Activated CD4-positive, alpha-beta T cell treated with anti-CD3 and anti-CD28 coated beads, Interleukin-2, amount 50 U/mL, for 1 hour (primary cell): ENCODE measurements around the gene CYP21A2.
A peak's percentile ranks its signal among the peaks of the same experiment; 100 is the strongest.
"Not testable (repeated sequence)": the region's sequence is repeated elsewhere in the genome, so short reads cannot be mapped to it uniquely, and the experiment has no call there.

Experiments
- DNase-seq: peaks from one replicate; pipeline ENCODE4 v3.0.0-alpha.2; 2020

The CYP21A2 gene

DNA sequence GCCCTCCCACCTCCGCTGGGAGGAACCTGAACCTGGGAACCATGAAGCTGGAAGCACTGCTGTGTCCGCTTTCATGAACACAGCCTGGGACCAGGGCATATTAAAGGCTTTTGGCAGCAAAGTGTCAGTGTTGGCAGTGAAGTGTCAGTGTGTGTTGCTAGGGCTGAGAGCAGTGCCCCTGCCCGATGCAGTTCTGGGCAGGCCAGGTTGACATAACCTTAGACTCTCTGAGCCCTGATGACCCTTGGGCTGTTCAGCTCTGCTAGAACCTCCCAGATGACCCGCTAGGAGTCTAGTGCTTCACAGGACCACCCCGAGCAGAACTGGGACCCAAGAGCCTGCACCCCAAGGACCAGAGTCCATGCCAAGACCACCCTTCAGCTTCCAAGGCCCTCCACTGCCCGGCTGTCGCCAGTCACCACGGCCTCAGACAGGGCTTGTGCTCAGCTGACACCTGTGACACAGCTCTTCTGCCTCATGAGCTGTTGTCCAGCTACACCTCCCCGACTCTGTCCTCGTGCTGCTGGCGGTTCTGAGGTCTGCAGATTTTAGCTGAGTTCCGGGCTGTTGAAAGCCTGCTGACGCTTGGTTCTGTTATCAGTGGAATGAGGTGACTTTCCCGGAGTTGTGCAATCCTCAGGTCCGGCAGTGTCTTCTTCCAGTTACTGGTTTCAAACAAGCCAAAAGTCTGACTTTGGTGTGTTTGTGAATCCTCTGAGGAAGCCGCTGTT, 2.8 kb upstream of the CYP21A2 start:
- DNase-seq = not testable (repeated sequence)

DNA sequence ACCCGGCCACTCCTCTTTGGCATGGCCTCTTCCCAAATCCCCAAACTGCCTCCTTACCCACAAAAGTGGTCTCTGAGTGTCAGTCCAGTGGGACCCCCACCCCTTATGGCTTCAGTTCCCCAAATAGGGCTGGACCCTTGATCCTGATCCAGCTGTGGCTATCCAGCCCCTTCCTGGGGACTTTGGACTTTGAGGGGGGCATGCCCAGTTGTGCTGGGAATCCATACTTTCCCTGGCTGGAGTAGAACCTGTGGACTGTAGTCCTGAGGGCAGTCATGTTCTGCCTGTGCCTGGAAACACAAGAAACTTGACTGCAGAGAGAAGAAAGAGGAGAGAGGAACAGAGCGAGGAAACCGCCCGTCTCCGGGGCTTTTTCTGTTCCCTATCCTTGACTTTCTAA, 1.1 kb upstream of the CYP21A2 start:
- DNase-seq = not testable (repeated sequence)

DNA sequence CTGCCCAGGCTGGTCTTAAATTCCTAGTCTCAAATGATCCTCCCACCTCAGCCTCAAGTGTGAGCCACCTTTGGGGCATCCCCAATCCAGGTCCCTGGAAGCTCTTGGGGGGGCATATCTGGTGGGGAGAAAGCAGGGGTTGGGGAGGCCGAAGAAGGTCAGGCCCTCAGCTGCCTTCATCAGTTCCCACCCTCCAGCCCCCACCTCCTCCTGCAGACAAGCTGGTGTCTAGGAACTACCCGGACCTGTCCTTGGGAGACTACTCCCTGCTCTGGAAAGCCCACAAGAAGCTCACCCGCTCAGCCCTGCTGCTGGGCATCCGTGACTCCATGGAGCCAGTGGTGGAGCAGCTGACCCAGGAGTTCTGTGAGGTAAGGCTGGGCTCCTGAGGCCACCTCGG, 663 bp downstream of the CYP21A2 start:
- not testable (repeated sequence) for DNase-seq

DNA sequence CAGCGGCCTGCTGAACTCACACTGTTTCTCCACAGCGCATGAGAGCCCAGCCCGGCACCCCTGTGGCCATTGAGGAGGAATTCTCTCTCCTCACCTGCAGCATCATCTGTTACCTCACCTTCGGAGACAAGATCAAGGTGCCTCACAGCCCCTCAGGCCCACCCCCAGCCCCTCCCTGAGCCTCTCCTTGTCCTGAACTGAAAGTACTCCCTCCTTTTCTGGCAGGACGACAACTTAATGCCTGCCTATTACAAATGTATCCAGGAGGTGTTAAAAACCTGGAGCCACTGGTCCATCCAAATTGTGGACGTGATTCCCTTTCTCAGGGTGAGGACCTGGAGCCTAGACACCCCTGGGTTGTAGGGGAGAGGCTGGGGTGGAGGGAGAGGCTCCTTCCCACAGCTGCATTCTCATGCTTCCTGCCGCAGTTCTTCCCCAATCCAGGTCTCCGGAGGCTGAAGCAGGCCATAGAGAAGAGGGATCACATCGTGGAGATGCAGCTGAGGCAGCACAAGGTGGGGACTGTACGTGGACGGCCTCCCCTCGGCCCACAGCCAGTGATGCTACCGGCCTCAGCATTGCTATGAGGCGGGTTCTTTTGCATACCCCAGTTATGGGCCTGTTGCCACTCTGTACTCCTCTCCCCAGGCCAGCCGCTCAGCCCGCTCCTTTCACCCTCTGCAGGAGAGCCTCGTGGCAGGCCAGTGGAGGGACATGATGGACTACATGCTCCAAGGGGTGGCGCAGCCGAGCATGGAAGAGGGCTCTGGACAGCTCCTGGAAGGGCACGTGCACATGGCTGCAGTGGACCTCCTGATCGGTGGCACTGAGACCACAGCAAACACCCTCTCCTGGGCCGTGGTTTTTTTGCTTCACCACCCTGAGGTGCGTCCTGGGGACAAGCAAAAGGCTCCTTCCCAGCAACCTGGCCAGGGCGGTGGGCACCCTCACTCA, 1.4 kb downstream of the CYP21A2 start:
- not testable (repeated sequence) for DNase-seq

DNA sequence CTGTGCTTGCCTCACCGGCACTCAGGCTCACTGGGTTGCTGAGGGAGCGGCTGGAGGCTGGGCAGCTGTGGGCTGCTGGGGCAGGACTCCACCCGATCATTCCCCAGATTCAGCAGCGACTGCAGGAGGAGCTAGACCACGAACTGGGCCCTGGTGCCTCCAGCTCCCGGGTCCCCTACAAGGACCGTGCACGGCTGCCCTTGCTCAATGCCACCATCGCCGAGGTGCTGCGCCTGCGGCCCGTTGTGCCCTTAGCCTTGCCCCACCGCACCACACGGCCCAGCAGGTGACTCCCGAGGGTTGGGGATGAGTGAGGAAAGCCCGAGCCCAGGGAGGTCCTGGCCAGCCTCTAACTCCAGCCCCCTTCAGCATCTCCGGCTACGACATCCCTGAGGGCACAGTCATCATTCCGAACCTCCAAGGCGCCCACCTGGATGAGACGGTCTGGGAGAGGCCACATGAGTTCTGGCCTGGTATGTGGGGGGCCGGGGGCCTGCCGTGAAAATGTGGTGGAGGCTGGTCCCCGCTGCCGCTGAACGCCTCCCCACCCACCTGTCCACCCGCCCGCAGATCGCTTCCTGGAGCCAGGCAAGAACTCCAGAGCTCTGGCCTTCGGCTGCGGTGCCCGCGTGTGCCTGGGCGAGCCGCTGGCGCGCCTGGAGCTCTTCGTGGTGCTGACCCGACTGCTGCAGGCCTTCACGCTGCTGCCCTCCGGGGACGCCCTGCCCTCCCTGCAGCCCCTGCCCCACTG, 2.3 kb downstream of the CYP21A2 start:
- not testable (repeated sequence) for DNase-seq

DNA sequence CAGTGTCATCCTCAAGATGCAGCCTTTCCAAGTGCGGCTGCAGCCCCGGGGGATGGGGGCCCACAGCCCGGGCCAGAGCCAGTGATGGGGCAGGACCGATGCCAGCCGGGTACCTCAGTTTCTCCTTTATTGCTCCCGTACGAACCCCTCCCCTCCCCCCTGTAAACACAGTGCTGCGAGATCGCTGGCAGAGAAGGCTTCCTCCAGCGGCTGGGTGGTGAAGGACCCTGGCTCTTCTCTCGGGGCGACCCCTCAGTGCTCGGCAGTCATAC, 2.8 kb downstream of the CYP21A2 start:
- DNase-seq = not testable (repeated sequence)

DNA sequence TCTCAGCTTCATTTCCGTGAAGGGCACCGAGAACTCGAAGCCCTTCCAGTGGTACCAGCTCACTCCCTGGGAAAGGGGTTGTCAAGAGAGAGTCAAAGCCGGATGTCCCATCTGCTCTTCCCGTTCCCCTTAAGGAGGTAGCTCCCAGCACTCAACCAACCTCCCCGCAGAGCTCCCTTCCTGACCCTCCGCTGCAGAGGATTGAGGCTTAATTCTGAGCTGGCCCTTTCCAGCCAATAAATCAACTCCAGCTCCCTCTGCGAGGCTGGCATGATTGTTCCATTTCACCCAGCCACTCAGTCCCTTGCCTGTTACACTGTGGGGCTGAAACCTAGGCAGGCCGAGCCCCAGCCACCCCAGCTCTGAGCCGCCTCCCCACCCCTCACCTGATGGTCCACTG, 3.2 kb downstream of the CYP21A2 start:
- not testable (repeated sequence) for DNase-seq

DNA sequence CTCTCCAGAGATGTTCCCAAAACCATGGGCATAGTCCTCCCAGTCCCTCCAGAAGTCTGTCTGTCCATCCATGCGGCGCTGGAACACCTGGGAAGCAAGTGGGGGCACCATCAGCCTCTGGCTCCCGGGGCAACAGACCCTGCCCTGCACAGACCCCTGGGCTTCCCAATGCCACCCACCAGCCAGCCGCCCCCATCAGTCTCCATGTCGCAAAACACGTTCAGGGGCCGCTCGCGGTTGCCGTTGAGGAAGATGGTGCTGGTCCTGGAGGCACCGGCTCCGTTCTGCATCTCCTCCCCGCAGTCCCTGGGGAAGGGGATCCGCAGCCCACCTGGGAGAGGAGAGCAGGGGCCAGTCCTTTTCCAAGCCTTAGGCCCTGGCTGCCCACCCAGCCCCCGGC, 4.1 kb downstream of the CYP21A2 start:
- DNase-seq = not testable (repeated sequence)

DNA sequence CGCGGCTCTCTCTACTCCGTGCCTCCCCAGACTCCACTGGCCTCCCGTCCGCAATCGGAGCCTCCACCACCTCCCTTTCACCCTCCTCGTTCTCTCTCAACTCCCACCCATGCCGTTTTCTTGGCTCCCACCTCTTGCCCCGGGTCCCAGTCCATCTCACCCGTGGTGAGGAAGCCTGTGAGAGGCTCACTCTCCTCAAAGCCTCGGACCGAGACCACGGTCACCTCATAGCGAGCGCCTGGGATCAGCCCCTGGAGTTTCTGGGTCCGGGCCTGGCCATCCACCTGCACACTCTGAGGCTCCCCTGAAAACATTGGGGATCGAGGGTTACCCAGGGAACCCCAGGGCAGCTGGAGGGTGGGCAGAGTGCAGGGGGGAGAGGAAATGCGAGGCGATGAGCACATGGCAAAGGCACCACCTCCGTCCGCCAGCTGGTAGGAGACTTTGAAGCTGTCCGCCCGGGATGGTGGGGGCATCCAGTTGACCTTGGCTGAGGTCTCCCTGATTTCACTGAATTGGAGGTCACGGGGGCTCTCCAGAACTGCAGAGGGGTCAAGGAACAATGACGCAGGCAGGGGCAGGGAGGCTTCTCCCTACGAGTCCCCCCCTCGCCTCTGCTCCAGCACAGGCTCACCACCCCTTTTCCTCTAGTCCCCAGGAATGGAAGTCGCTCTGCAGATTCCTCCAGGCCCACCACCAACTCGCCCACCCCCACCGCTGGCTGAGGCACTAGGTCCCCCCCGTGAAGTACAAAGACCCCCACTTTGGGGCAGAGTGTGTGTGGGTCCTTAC, 5.6 kb downstream of the CYP21A2 start:
- not testable (repeated sequence) for DNase-seq

DNA sequence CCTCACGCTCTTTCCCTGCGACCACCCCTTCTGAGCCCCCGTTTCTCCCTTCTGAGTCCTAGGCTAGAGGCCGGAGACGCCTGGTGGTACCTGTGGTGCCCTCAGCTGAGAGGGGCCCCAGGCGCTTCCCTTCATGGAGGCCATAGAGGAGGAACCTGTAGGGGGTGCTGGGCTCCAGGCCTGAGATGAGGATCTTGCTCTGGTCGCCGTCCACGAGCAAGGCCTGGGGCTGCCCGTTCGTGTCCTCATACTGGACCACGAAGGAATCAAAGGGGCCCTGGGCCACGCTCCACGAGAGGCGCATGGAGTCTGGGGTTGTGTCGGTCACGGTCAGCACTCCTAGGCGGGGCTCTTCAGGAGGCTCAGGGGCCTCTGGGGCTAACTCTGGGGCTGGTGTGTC, 6.7 kb downstream of the CYP21A2 start:
- DNase-seq = not testable (repeated sequence)

DNA sequence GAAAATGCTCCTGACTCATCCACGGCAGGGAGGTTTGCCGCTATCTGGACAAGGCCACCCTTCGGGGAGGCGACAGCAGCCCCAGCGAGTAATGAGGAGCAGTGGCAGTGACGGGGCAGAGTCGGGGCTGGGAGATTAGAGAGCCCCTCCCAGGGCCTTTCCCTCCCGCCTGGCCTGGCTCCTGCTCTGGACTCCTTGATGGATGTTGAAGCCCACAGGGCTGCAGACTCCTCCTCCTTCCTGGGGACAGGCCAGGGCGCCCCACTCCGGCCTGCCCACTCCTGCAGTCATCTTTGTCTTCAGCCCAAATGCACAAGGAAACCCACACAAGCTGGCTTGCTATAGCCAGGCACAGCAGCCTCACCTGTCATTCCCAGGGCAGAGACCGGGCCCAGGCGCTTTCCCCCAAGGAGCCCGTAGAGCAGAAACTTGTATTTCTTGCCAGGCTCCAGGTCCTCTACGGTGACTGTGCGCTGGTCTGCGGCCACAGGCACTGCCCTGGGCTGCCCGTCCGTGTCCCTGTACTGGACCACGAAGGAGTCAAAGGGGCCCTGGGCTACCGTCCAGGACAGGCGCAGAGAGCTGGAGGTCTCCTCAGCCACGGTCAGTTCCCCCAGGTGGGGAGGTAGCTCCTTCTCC, 7.7 kb downstream of the CYP21A2 start:
- DNase-seq = no peak

DNA sequence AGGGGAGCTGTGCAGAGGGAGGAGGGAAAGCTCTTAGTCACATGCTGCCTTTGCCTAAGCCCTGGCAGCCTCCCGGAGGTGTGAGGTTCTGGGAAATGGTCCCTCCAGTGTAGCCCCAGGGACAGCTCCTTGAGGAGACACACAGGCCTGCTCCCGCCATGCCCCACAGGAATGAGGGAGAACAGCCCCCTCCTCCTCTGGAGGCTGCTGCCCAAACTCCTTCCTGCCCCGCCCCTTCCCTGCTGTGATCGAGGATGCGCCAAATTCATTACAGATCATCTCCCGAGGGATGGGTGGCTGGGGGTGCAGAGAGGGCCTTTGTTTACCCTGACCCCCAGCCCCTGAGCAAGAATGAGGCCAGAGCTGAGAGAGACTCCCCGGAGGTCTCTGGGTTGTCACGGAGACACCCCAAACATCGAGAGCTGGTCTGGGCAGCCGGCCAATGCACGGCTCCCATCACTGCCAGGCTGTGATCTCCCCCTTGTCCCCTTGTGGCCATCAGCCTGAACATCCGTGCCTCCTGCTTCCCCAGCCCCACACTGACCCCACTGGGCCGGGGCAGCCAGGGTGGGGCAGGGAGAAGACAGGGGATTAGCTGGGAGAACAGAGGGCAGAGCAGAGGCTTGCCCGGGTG, 8.4 kb downstream of the CYP21A2 start:
- no peak for DNase-seq

DNA sequence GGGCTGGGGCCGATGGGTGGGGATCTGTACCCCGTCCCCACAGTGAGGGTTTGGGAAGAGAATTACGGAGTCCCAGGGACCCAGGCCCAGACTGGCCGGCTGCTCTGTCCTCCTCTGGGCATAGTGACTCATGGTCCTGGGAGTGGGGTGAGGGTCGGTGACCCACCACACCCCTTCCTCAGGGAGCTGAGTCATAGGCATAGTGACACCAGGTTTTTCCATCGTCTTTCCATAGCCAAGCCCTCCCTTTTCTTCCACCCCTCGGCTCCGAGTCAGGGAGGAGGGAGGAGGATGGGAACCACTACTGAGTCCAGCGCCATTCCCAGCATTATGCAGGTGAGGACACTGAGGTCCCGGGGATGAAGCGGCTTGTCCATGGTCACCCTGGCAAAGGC, 8.9 kb downstream of the CYP21A2 start:
- DNase-seq = no peak

DNA sequence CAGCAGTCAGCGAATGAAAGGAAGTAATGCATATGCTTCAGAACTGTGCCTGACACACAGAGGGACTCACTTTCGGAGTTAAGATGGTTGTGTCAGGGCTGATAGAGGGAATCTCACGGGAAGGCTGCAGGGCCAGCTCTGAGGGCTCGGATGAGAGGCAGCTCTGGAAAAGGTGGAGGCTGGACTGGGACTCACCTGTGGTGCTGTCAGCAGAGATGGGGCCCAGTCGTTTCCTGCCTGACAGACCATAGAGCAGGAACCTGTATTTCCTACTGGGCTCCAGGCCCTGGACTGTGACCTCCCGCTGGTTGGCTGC, 9.3 kb downstream of the CYP21A2 start:
- DNase-seq = no peak

DNA sequence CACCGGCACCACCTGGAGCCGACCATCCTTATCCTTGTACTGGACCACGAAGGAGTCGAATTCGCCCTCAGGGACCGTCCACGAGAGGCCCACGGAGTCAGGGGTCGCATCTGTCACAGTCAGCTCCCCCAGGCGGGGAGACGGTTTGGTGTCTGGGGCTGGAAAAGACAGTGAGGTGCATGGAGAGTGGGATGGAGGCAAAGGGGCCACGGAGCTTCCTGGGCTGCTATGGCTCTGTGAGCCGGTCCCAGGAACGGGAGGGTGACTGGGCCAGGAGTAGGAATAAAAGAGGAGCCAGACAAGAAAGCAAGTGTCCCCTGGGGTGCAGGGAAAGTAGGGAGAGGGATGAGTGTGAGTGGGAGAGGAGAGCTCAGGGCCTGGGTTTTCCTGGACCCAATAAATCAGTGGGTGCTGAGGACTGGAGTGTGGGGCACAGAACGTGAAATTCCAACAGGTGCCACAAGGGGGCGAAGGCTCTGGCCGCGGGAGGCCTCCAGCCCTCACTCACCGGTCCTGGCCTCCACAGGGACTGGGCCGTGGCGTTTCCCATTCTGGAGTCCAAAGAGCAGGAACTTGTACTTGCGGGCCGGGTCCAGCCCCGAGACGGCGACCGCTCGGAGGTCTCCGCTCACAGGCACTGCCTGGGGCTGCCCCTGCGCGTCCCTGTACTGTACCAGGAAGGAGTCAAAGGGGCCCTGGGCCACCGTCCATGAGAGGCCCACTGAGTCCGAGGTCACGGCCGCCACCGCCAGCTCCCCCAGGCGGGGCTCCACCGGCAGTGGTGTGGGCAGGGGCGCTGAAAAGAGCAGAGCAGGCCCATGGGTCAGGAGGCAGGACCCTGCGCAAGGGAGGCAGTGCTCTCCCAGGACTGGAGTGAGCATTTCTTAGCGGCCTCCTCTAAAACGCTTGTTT, 9.9 kb downstream of the CYP21A2 start:
- peak; percentile 69 for DNase-seq

DNA sequence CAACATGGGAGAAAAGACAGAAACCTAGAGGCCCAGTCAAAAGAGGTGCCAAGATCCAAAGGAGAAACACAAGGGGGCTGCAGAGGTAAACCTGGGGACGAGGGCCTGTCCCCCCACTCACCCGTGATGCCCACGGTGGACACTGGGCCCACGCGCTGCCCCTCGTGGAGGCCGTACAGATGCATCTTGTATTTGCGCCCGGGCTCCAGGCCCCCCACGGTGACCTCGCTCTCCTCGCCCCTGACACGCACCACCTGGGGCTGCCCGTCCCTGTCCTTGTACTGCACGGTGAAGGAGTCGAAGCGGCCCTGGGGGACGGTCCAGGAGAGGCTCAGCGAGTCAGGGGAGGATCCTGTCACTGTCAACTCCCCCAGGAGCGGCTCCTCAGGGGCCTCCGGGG, 10.9 kb downstream of the CYP21A2 start:
- DNase-seq = not testable (repeated sequence)

DNA sequence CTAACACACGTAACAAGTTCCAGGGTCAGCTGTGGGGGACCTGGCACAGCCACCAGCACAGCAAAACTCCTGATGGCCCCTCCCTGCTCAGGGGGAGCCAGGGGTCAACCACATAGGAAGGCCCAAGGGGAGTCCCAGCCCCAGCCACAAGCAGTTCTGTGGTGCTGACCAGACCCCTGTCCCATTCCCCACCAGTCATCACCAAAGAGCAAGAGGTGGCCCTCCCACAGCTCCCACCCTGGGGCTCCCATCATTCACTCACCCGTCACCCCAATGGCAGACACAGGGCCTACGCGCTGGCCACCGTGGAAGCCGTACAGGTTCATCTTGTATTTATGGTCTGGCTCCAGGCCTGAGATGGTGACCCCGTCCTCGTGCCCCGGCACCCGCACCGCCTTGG, 11.5 kb downstream of the CYP21A2 start:
- not testable (repeated sequence) for DNase-seq

DNA sequence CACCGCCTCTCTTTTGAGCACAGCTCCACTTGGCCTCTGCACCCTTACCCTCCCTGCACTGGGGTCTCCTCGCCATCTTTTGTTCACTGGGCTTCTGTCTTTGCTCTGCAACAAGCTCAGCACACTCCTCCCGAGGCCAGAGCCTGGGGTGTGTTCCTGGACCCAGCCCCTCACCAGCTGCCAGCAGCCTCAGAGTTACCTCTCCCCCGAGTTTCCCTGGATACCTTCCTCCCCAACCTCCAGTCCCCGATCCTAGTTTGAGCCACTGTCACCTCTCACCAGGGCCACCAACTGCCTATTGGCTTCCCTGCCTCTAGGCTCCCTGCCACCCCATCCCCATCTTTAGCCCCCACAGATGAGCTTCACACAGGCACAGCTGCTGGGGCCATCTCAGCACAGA, 12.3 kb downstream of the CYP21A2 start:
- DNase-seq = no peak

DNA sequence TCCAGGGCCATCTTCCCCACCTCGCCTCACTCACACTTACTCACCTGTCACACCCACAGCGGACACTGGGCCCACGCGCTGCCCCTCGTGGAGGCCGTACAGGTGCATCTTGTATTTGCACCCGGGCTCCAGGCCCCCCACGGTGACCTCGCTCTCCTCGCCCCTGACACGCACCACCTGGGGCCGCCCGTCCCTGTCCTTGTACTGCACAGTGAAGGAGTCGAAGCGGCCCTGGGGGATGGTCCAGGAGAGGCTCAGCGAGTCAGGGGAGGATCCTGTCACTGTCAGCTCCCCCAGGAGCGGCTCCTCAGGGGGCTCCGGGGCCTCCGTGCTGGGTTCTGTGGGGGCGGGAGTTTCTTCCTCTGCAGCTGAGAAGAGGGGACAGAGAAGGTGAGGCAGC, 14.4 kb downstream of the CYP21A2 start:
- not testable (repeated sequence) for DNase-seq

DNA sequence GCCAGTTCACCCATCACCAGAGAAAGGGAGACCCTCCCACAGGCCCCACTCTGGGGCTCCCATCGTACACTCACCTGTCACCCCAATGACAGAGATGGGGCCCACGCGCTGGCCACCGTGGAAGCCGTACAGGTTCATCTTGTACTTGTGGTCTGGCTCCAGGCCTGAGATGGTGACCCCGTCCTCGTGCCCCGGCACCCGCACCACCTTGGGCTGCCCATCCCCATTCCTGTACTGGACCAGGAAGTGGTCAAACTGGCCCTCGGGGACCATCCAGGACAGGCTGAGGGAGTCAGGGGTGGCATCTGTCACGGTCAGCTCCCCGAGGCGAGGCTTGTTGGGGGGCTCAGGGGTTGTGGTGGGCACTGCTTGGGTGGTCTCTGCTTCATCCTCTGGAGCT, 15.1 kb downstream of the CYP21A2 start:
- not testable (repeated sequence) for DNase-seq

DNA sequence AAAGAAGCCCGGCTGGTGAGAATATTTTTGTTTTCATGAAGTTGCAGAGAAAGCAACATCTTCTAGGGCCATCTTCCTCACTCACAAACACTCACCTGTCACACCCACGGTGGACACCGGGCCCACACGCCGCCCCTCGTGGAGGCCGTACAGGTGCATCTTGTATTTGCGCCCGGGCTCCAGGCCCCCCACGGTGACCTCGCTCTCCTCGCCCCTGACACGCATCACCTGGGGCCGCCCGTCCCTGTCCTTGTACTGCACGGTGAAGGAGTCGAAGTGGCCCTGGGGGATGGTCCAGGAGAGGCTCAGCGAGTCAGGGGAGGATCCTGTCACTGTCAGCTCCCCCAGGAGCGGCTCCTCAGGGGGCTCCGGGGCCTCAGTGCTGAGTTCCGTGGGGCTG, 17.5 kb downstream of the CYP21A2 start:
- DNase-seq = not testable (repeated sequence)
